GM21825 (cell line): Measurements from ENCODE around the gene TMEM119.
"Not testable (repeated sequence)": the region's sequence is repeated elsewhere in the genome, so short reads cannot be mapped to it uniquely, and the experiment has no call there.

Source experiments
- ATAC-seq: cut with Tn5 transposase; IDR thresholded peaks from one replicate; pipeline ENCODE4 v1.9.1; 2021; ENCODE audit warnings: mild to moderate bottlenecking, moderate library complexity; ENCODE audit not compliant: unreplicated experiment

Gene TMEM119

DNA sequence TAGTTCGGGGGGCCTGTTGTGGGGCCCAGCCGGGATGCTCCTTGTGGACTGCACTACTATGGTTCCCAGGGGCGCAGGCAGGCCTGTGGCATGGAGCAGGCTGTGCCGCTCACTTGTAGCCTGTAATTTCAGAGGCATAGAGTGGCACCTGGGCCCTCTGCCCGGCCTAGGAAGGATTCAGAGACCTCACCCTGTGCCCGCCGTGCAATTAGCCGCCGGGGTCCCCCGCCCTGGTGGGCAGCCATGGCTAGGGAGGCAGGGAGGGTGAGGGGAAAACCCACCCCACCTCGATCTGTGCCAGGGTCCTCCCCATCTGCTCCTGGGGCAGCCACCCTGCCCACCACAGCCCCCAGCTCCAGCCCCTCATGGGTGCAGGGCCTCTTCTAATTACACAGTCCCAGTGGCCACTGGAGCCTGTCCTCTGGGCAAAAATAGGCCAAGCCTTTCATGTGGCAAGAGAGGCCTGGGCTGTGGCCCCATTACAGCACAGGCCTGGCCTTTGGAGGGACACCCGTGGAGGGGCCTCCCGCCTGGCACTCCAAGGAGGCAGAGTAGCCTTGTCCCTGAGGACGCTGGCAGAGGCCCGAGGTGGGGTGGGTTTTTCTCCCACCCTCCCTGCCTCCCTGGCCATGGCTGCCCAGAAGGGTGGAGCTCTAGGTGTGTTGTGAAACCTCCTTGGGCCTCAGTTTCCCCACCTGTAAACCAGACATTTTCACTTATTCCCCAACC, 5.3 kb upstream of the TMEM119 start:
- no peak for ATAC-seq

DNA sequence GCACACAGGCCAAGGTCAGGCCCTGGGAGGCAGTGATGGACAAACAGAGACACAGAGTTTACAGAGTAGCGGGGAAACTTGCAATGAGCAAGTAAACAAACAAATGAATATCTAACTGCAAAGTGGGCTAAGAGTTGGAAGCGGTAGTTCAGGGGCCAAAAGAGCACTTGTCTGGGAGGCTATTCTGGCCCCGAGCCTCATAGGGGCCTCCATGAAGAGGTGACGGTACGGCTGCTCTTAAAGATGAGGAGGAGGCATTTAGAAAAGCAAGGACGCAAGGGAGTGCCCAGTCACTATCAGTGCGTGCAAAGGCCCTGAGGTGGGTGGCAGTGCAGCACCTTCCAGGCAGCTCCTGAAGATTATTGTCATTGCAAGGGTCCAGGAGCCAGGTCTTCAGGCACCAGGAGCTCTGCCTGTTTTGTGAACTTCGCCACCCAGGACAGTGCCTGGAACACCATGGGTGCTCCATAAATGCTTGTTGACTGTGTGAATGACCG, 4.4 kb upstream of the TMEM119 start:
- no peak for ATAC-seq

DNA sequence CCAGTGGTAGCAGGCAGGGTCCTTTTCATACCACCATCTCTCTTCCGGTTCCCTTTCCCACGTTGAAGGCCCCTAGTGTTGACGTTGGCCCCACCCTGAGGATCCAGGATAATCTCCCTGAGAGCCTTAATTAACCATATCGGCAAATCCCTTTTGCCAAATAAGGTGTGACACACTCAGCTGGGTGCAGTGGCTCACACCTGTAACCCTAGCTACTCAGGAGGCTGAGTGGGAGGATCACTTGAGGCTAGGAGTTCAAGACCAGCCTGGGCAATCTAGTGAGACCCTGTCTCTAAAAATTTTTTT, 2.8 kb upstream of the TMEM119 start:
- no peak for ATAC-seq

DNA sequence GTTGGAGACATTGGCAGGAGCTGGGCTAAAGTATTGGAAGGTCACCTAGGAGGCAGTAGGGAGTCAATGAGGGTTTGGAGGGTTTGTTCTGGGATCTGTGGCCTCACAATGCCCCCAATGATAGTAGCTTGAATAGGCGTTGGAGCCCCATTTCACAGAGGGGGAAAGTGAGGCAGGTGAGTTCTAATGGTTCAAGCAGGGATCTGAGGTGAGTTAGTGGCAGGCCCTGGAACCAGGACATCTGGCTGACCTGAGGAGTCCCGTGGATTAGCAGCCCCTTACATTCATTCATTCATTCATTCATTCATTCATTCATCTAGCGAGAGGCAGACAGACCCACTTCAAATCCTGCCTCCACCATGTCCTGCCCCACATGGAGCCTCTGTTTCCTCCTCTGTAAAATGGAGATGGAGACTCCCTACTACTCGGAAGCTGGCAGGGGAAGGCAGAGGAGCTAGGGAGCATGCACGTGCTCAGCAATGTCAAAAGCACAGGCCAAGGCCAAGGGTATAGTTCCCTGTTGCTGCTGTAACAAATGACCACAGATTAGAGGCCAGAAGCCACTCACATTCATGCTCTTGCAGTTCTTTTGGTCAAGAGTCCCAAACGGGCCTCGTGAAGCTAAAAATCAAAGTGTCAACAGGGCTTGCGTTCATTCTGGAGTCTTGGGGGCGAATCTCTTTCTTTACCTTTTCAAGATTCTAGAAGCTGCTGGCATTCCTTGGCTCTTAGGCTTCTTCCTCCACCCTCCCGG, 2.2 kb upstream of the TMEM119 start:
- no peak for ATAC-seq

DNA sequence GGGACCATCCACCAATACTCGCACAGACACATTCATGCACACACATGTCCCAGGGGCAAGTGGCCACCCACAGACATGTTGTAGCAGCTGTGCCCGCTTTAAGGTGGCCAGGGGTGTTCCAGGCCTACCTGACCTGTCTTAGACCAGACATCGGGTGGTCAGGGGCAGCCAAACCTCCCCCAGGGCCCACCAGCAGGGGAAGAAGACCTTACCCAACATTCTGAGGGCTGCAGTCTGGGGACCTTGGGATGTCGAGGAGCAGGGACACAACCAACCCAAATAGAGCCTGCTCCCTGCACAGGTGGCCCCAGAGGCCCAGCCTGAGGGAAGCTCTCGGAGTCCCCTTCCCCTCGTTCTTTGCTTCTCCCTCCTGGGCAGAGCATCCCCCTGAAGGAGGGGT, 1.7 kb upstream of the TMEM119 start:
- ATAC-seq = no peak

DNA sequence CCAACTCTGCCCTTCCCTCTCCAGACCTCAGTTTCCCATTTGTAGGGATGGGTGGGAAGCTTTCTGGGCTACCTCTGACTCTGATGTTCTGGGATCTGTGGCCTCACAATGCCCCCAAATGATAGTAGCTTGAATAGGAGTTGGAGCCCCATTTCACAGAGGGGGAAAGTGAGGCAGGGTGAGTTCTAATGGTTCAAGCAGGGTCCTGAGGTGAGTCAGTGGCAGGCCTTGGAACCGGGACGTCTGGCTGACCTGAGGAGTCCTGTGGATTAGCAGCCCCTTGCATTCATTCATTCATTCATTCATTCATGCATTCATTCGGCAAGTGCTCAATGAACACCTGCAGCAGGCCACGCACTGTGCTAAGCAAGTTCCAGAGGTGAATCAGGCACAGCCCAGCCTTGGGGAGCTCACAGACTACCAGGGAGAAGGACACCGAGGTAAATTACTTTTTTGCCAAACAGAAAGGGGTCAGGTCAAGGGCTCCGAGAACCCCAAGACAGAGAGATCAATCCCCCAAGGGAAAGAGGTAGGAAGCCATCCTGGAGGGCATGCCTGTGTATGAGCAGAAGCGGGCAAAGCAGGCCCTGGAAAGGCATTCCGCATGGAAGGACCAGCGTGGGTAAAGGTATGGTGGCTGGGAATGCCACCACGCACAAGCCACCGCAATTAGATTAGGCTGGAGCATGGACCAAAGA, 818 bp upstream of the TMEM119 start:
- no peak for ATAC-seq

DNA sequence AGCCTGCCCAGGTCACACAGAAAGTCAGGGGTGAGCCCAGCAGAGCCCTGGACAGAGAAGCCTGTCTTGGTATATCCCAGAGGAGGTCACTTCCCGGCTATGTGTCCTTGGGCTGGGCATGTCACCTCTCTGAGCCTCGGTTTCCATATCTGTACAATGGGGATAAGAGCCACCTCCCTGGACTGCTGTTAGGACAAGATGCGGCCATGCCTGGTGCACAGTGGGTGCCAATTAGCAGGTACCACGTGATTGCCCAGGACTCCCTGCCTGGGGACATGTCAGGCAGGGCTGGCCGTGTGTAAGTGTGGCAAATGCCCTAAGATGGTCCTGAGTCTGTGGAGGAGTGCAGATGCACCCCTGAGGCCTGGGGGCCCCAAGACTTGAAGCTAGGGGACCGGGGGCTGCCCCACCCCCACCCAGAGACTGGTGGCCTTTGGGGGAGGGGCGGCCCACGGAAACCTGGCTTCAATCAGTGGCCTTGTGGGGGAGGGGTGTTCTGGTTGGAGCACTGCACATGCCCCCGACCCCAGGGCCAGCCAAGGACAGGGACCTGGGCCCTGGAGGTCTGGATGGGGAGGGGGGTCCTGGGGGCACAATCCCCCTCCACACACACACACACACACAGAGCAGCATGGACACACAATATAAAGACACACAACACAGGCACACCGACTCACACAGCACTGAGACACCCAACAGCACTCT, 878 bp downstream of the TMEM119 start:
- no peak for ATAC-seq

DNA sequence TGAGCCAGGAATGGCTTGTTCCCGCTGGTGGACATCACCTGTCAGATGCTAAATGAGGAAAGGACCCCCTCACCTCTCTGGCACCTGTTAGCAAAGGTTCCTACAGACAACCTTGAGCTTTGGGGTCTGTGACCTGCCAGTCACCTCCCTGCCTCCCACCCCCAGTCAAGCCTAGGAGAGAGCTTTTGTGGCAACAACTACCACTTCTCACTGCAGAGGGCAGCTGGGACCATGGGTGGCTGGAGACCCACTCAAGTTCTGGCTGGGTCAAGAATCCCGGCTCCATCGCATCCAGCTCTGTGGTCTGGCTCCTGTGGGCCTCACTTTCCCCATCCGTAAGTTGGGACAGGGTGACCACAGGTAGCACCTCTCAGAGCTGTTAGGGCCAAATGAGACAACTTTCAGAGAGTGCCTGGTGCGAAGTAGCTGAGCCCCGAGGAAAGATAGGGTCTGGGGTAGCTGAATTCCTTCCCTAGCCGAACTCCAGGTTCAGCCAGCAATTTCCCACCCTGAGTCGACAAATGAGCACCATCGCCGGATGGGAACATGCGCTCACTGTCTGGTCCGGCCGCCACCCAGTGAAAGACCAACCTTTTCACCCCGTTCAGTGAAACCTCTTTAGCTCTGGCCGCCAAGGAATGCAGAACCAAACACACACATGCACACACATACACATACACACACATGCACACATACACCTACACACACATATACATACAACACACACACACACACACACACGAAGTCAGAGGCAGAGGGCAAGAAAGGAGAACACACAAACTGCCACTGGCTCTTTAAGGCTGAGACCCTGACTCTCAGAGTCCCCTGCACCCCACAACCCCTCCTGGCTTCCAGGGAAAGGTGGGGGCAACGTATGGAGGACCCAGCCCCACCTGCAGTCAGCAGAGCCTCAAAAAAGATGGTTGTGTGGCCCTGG, 1.9 kb downstream of the TMEM119 start:
- ATAC-seq = no peak

DNA sequence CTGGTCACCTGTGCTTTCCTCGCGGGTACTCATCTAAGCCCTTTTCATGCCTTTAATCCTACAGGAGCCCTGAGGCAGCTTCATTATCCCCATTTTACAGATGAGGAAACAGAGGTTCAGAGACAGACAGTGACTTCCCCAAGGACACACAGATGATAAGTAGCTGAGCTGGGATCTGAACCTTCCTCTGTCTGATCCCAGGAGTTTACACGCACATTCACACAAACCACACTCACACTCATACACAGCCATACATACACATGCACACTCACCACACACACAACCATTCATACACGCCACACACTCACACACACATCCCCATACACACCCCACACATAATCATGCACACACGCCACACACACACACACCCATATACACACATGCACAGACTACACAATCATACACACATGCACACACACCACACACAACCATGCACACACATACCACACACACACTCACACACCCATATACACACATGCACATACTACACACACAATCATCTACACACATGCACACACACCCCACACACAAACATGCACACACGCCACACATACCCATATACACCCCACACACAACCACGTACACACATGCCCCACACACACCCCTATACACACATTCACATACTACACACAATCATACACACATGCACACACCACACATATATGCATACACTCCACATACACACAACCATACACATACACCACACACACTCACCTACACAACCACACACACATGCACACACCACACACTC, 2.7 kb downstream of the TMEM119 start:
- ATAC-seq = no peak

DNA sequence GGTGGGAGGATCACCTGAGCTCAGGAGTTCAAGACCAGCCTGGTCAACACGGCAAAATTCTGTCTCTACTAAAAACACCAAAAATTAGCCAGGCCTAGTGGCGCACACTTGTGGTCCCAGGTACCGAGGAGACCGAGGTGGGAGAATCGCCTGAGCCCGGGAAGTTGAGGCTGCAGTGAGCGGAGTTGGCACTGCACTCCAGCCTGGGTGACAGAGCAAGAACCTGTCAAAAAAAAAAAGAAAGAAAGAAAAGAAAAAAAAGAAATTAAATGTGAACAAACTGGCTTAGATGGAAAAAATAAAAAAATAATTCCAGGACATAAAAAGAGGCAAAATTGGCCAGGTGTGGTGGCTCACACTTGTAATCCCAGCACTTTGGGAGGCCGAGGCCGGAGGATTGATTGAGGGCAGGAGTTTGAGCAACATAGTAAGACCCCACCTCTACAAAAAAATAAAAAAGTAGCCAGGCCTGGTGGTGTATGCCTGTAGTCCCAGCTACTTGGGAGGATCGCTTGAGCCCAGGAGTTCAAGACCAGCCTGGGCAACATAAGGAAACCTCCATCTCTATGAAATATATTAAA, 3.5 kb downstream of the TMEM119 start:
- no peak for ATAC-seq

DNA sequence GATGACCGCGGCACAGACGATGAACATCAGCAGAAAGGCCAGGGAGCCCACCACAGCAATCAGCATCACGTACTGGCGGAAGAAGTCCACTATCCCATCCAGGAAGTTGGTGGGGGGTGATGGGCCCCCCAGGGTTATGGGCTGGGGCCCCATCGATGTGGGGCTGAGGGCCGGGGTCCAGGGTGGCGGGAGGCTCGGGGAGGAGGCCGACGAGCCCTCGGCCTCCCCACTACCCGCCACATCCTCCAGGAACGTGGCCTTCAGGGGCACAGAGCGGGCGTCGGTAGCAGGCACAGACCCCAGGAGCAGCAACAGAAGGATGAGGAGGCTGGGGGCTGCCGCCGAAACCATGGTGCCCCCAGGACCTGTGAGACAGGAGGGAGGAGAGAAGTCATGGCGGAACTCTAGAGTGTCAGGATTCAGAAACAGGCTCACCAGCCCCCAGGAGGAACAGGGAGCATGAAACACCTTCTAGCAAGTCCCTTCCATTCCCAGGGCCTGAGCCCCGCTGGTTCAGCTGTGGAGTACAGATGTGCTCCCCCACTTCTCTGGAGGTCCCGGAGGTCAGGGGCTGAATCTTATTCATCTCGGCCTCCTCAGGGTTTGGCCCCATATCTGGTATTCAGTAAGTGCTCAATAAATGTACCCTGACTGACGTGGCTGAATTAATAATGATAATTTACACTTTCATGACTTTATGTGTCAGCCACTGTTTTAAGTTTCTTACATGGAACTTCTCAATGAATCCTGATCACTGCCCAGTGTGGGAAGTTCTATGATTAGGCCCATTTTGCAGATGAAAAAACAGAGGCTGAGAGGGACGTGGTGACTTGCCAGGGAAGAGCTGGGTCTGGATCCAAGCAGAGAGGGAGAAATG, 5.6 kb downstream of the TMEM119 start:
- ATAC-seq = no peak

DNA sequence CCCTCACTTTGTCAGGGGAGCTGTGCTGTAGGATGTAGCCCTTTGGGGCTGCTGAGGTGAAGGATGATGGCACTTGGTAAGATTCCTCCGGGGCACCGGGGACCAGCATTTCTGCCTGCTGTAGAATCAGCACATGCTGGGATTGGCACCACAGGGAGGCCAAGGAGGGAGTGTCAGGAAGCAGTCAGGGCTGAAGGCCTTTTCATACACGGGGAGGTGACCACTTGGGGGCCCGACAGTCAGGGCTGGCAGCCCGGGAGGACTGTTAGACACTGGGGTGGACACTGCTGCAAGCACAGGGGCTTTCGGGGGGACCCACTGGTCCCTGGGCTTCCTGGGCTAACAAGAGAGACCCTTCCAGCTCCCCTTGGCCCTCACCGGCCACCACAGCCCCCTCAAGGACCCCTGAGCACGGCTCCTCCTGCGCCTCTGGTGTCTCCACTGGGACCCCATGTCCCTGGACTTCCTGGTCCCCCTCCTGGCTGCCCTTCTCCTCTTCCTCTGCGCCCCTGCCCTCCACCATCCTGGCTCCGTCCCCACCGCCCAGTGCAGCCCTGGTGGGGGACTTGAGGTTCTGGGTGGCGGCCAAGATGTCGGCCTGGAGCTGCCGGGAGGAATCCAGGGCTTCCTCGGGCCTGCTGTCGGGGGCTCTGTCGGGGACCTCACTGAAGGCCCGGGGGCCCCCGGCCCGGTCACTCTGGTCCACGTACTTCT, 6.5 kb downstream of the TMEM119 start:
- ATAC-seq = no peak

DNA sequence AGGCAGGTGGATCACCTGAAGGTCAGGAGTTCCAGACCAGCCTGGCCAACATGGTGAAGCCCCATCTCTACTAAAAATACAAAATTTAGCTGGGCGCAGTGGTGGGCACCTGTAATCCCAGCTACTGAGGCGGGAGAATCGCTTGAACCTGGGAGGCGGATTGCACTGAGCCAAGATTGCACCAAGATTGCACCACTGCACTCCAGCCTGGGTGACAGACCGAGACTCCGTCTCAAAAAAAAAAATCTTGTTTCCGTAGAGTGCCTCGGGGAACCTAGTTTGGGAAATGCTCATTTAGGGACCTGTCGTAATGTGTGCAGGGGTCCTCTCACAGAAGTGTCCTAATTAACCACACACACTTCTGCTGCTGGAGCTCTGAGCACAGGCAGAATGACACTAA, 7.4 kb downstream of the TMEM119 start:
- not testable (repeated sequence) for ATAC-seq

DNA sequence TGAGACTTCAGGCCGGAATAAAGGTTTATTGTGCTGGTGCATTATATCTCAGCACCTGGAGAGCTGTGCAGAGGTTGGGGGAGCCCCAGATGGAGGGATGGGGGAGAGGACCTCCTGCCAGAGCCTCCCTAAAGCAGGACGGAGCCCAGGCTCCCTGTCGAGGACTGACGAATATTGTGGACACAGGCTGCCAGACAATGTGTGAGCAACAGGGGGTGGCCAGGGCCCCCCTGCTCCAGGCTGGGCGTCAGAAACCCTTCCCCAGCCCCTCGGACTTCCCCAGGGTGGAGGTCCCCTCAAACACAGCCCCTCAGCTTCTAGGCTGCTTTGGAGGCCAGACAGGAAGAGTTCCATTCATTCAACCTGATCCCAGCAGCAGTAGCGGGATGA, 8.0 kb downstream of the TMEM119 start:
- ATAC-seq = no peak

DNA sequence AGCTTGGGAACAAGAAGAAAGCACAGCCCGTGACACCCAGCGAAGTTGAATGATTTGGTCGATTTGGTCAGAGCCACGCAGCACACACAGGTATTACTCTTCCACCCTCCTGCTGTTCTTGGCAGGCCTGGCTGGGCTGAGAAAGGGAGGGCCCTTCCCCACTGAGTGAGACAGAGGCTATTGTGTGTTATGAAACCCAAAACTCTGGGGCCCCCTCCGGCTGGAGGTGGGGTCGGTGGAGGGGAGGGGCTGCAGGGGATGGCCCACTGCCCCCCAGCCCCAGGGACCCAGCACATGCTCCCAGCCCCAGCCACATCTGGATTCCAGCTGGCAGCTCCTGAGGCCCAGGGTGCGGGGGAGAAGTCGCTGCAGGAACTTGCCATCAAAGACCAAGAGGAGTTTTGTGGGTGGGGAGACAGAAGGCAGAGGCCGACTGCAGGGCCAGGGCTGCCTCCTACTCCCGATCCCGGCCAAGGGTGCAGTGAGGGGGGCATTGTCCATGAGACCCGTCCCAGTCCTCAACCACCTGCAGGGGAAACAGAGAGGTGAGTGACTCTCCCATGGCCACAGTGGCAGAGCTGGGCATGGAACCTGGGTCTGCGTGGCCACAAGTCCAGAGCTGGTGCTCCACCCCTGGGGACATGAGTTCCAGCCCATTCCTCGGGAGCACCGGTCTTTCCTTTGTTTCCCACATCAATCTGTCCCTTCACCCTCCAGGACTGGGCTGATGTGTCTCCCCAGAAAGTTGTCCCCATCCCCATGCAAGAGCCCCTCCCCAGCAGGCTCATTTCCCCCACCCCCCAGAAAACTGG, 8.7 kb downstream of the TMEM119 start:
- ATAC-seq = no peak

DNA sequence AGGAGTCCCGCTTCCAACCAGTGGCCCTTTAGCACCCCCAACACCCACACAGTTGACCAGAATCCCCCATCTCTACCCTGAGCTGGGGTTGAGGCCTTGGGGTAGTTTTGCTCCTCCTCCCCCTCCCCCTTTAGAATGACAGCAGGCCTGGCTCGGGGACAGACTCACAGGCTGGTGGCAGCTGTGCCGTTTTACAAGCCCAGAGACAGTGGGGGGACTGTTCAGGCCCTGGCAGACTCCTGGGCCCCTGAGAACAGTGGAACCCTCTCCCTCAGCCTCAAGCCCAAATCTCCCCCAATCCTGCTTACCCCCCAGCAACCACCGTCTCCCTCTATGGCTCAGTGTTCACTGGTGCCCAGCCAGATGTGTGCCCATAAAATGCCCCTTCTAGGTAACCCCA, 10.1 kb downstream of the TMEM119 start:
- ATAC-seq = no peak

DNA sequence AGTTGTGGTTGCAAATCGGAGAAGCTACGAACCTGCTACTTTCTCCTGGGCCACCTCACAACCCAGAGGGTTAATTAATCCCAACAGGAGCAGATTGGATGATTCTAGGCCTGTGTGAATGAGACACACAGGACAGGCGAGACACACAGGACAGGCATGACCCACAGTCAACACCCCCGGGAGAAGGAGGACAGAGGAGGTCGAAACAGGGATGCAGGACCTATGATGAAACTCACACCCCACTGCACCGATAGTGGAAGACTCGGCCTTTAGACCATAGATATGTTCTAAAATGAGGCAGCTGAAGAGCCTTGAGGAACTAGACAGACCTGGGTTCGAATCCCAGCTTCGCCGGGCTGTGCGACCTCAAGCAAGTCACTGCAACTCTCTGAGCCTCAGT, 11.6 kb downstream of the TMEM119 start:
- no peak for ATAC-seq
